ENCODE results near the gene WTIP. TPM values are rescaled to one million over a fixed set of nuclear protein-coding genes. Genes with fewer than 3 reads are reported as not detected.

WTIP gene
- total and polyA plus RNA-seq, 7 donors, result 2.6 to 21.4 (median 2.9) TPM

- H3K4me3 ChIP-seq, result no peak overlapping the region
- H3K4me1 ChIP-seq, result no peaks in the 10 kb centered on the region
- H3K27ac ChIP-seq, result no peak overlapping the region
- WGBS, 3 donors, result 90 to 92% (median 91%) methylated on average over 18 to 25 of the region's 25 CpGs
- no peak for TF ChIP-seq CTCF (IDR thresholded peaks at IDR 0.05)
- ATAC-seq, result no peak
- no peaks in the 10 kb centered on the region for H3K27me3 ChIP-seq (ENCODE audit: insufficient read depth in 3 of 3, low read length in 2 of 3)
- H3K36me3 ChIP-seq (ENCODE audit: insufficient read depth in 1 of 2, low read depth in 1 of 2), result peaks cover 0 to 52% of the 10 kb centered on the region in 2 donors
- intact Hi-C loops (cut with DNase I), result no loop called here
- no peaks in the 10 kb centered on the region for H3K9me3 ChIP-seq
- DNase-seq, result no peak
These were observed 11.6 kb downstream of the WTIP start for GRCh38 chr19:34493038-34493648.

GRCh38 chr19:34493649-34494044, 12.1 kb downstream of the WTIP start:
- no peaks in the 10 kb centered on the region for H3K4me1 ChIP-seq
- H3K36me3 ChIP-seq (ENCODE audit: insufficient read depth in 1 of 2, low read depth in 1 of 2), result peaks cover 0 to 53% of the 10 kb centered on the region in 2 donors
- H3K27me3 ChIP-seq (ENCODE audit: insufficient read depth in 3 of 3, low read length in 2 of 3), result no peaks in the 10 kb centered on the region
- ATAC-seq (no peak), DNase-seq (no peak)
- intact Hi-C loops (cut with DNase I), result no loop called here
- H3K27ac ChIP-seq, result no peak overlapping the region
- no peak overlapping the region for H3K4me3 ChIP-seq
- no peak for TF ChIP-seq CTCF (IDR thresholded peaks at IDR 0.05)
- H3K9me3 ChIP-seq, result no peaks in the 10 kb centered on the region
- 89 to 92% (median 90%) methylated on average over 7 of the region's 7 CpGs for WGBS, 3 donors

- no peaks in the 10 kb centered on the region for H3K27me3 ChIP-seq (ENCODE audit: insufficient read depth in 3 of 3, low read length in 2 of 3)
- H3K36me3 ChIP-seq (ENCODE audit: insufficient read depth in 1 of 2, low read depth in 1 of 2), result peaks cover 0 to 53% of the 10 kb centered on the region in 2 donors
- H3K4me1 ChIP-seq, result no peaks in the 10 kb centered on the region
- intact Hi-C loops (cut with DNase I), result no loop called here
- no peaks in the 10 kb centered on the region for H3K9me3 ChIP-seq
- TF ChIP-seq CTCF (IDR thresholded peaks at IDR 0.05), result no peak
- H3K27ac ChIP-seq, result no peak overlapping the region
- DNase-seq, result no peak
- WGBS, 3 donors, result 94 to 96% (median 95%) methylated on average over 11 of the region's 11 CpGs
- no peak overlapping the region for H3K4me3 ChIP-seq
- no peak for ATAC-seq
These were observed 13.0 kb downstream of the WTIP start for GRCh38 chr19:34494601-34495000.

- 94 to 95% (median 94%) methylated on average over 13 to 18 of the region's 18 CpGs for WGBS, 3 donors
- no peaks in the 10 kb centered on the region for H3K27me3 ChIP-seq (ENCODE audit: insufficient read depth in 3 of 3, low read length in 2 of 3)
- no peak overlapping the region for H3K4me3 ChIP-seq
- DNase-seq, result no peak
- H3K27ac ChIP-seq, result no peak overlapping the region
- H3K4me1 ChIP-seq, result no peaks in the 10 kb centered on the region
- no peak for TF ChIP-seq CTCF (IDR thresholded peaks at IDR 0.05)
- intact Hi-C loops (cut with DNase I), result no loop called here
- H3K9me3 ChIP-seq, result no peaks in the 10 kb centered on the region
- ATAC-seq, result no peak
- H3K36me3 ChIP-seq (ENCODE audit: insufficient read depth in 1 of 2, low read depth in 1 of 2), result peaks cover 0 to 50% of the 10 kb centered on the region in 2 donors
These were observed 13.9 kb downstream of the WTIP start for GRCh38 chr19:34495416-34495815.

Data from psoas muscle (tissue), 8 donors.